K562 (cell line): ENCODE data around the gene SLC17A9. TPM values are rescaled to one million over a fixed set of nuclear protein-coding genes. Genes with fewer than 3 reads are reported as not detected.

Experiments
- ARNT ChIP-seq, 2 experiments: fragments of 450-650 bp; IDR thresholded peaks; 2 replicates each; pipeline ENCODE4 v1.6.1; 2016; ENCODE audit warnings: mild to moderate bottlenecking in 1 of 2
- EP300 ChIP-seq: IDR thresholded peaks from 2 replicates; pipeline ENCODE4 v1.6.1; 2012; ENCODE audit warnings: low read length, improper control_type of control experiment
- EZH2 ChIP-seq: IDR thresholded peaks from 2 replicates; pipeline ENCODE4 v1.6.1; 2012; ENCODE audit warnings: low read depth, mild to moderate bottlenecking, inconsistent platforms, low read length, borderline replicate concordance
- HDAC3 ChIP-seq: fragments of 450-650 bp; IDR thresholded peaks from 2 replicates; pipeline ENCODE4 v1.6.1; 2018; ENCODE audit warnings: borderline replicate concordance, mild to moderate bottlenecking, moderate library complexity; ENCODE audit not compliant: partially characterized antibody
- PHF21A ChIP-seq: fragments of 450-650 bp; IDR thresholded peaks from 2 replicates; pipeline ENCODE4 v1.6.1; 2017; ENCODE audit warnings: low read depth, borderline replicate concordance
- PRPF4 ChIP-seq: fragments of 200-400 bp; formaldehyde crosslinking; IDR thresholded peaks from one replicate; pipeline ENCODE4 v1.6.1; 2017; ENCODE audit warnings: low read length, low read depth, mild to moderate bottlenecking; ENCODE audit not compliant: insufficient read depth, poor library complexity, severe bottlenecking
- SMARCB1 ChIP-seq: IDR thresholded peaks from 2 replicates; pipeline ENCODE4 v1.6.1; 2011; ENCODE audit warnings: improper control_type of control experiment, low read depth; ENCODE audit not compliant: insufficient read length
- TCF3 ChIP-seq: sonication (generic); formaldehyde crosslinking; IDR thresholded peaks from 2 replicates; pipeline ENCODE4 v1.4.0; 2020; ENCODE audit warnings: mild to moderate bottlenecking, missing genetic modification reagents
- ZBTB17 ChIP-seq: fragments of 450-650 bp; formaldehyde crosslinking; IDR thresholded peaks from 2 replicates; pipeline ENCODE4 v1.4.0; 2020; ENCODE audit warnings: mild to moderate bottlenecking
- ZNF217 ChIP-seq: sonication (generic); formaldehyde crosslinking; IDR thresholded peaks from 2 replicates; pipeline ENCODE4 v1.8.0; 2022; ENCODE audit warnings: mild to moderate bottlenecking, missing genetic modification reagents
- ZNF253 ChIP-seq: fragments of 250-450 bp; sonication (Bioruptor Pico); conservative IDR thresholded peaks from 2 replicates; pipeline ENCODE4 v1.6.1; 2021; ENCODE audit warnings: mild to moderate bottlenecking
- polyA plus RNA-seq, 8 experiments: library from polyadenylated mRNA; depleted of rRNA in 4 of 8; stranded (reverse) in 5 of 8; unstranded in 3 of 8; fragments of >200 nt; fragmentation: Nextera tagmentation in 2 of 8; fragmentation: Illumina TruSeq in 1 of 8; extraction: Ambion mirVana in 2 of 8; extraction: Trizol in 1 of 8; gene quantifications; 2 replicates each; pipeline versions ENCODE4 v1.2.1 to v1.2.3, GENCODE V29; 2011 to 2014; ENCODE audit warnings: inconsistent platforms in 1 of 8, missing spikeins in 1 of 8
- total RNA-seq, 7 experiments: library from RNA; depleted of rRNA in 6 of 7; stranded (reverse); fragments of >200 nt in 6 of 7; fragmentation: Illumina TruSeq in 2 of 7; extraction: Trizol in 2 of 7; gene quantifications; 2 replicates each; pipeline versions ENCODE4 v1.2.1 to v1.2.3, GENCODE V29; 2011 to 2021; ENCODE audit warnings: low replicate concordance in 1 of 7
- TF ChIP-seq, protein P1 (sequence below): IDR thresholded peaks from 2 replicates; pipeline ENCODE4 v1.6.1; 2011; ENCODE audit warnings: borderline replicate concordance, low read depth, mild to moderate bottlenecking, moderate library complexity, low read length; ENCODE audit not compliant: insufficient read depth, poor library complexity, severe bottlenecking
- TF ChIP-seq, protein P2 (sequence below): fragments of 250-450 bp; sonication (Bioruptor Pico); IDR thresholded peaks from 2 replicates; pipeline ENCODE4 v1.8.0; 2021; ENCODE audit warnings: moderate library complexity, mild to moderate bottlenecking, inconsistent platforms
- TF ChIP-seq, protein P3 (sequence below): fragments of 450-650 bp; formaldehyde crosslinking; conservative IDR thresholded peaks from 2 replicates; pipeline ENCODE4 v1.4.0; 2022; ENCODE audit warnings: mild to moderate bottlenecking, missing genetic modification characterization
- TF ChIP-seq, protein P4 (sequence below): sonication (generic); formaldehyde crosslinking; IDR thresholded peaks from 2 replicates; pipeline ENCODE4 v1.8.0; 2022; ENCODE audit warnings: mild to moderate bottlenecking, missing genetic modification reagents, borderline replicate concordance
- TF ChIP-seq, protein P5 (sequence below): fragments of 250-450 bp; sonication (Bioruptor Pico); IDR thresholded peaks from 2 replicates; pipeline ENCODE4 v1.5.0; 2022; ENCODE audit warnings: mild to moderate bottlenecking

SLC17A9 gene
- total and polyA plus RNA-seq, 9 of the 15 experiments (the other 6 are each of a cell fraction or from before 2014, with no cell fraction given), result 0.04 to 0.31 TPM; not detected in 7

DNA sequence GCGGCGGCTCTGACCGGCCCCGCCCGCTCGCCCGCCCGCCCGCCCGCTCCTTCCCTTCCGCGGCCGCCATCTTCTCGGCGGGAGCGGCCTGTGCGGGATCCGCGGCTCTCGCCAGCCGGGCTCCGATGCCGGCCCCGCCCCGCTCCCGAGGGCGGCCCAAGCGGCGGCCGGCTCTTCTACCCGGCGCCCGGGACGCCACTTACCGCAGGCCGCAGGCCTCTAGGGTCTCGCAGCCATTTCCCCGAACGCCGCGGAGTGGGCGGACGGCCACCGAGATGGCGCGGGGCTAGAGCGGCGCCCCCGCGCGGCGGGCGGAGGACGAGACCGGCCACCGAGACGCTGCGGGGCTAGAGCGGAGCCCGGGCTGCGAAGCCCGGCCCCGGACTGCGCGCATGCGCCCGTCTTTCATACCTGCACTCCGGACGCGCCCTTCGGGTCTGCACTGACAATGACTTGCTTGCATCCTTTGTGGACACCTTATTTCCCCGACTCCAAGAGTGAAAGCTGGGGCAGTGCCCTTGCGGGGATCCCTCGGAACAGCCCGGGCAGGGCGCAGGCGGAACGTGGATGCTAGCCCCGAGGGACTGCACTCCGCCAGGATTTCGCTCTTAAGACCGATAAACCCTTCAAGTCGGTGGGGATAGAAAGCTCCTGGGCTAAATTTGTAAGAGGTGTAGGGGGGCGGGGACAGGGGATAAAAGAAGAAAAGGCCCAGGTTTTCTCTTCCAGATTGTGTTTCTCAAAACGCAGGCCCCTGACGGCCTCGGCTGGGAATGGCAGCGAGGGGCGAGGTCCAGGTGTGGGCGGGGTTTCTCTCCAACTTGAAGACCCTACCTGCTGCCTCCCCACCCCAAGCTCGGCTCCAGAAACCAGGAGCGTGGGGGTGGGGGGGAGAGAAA lies 26.0 kb upstream of the SLC17A9 start, which contains the start of gene DIDO1 (continued):
- TF ChIP-seq ZBTB17, result 0 out of 2 replicates have a peak, but pooled peaks have one; percentile 1
- no peak for TF ChIP-seq TCF3 (CRISPR knock-in tag)
- no peak for TF ChIP-seq ZNF253 (CRISPR knock-in tag)
- no peak for TF ChIP-seq SMARCB1
- TF ChIP-seq PHF21A, result no peak
- TF ChIP-seq, protein P1, sequence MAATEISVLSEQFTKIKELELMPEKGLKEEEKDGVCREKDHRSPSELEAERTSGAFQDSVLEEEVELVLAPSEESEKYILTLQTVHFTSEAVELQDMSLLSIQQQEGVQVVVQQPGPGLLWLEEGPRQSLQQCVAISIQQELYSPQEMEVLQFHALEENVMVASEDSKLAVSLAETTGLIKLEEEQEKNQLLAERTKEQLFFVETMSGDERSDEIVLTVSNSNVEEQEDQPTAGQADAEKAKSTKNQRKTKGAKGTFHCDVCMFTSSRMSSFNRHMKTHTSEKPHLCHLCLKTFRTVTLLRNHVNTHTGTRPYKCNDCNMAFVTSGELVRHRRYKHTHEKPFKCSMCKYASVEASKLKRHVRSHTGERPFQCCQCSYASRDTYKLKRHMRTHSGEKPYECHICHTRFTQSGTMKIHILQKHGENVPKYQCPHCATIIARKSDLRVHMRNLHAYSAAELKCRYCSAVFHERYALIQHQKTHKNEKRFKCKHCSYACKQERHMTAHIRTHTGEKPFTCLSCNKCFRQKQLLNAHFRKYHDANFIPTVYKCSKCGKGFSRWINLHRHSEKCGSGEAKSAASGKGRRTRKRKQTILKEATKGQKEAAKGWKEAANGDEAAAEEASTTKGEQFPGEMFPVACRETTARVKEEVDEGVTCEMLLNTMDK, result peak; percentile 71
- TF ChIP-seq, protein P2, sequence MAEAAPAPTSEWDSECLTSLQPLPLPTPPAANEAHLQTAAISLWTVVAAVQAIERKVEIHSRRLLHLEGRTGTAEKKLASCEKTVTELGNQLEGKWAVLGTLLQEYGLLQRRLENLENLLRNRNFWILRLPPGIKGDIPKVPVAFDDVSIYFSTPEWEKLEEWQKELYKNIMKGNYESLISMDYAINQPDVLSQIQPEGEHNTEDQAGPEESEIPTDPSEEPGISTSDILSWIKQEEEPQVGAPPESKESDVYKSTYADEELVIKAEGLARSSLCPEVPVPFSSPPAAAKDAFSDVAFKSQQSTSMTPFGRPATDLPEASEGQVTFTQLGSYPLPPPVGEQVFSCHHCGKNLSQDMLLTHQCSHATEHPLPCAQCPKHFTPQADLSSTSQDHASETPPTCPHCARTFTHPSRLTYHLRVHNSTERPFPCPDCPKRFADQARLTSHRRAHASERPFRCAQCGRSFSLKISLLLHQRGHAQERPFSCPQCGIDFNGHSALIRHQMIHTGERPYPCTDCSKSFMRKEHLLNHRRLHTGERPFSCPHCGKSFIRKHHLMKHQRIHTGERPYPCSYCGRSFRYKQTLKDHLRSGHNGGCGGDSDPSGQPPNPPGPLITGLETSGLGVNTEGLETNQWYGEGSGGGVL, result no peak
- TF ChIP-seq PRPF4, result no peak
- TF ChIP-seq, protein P3, sequence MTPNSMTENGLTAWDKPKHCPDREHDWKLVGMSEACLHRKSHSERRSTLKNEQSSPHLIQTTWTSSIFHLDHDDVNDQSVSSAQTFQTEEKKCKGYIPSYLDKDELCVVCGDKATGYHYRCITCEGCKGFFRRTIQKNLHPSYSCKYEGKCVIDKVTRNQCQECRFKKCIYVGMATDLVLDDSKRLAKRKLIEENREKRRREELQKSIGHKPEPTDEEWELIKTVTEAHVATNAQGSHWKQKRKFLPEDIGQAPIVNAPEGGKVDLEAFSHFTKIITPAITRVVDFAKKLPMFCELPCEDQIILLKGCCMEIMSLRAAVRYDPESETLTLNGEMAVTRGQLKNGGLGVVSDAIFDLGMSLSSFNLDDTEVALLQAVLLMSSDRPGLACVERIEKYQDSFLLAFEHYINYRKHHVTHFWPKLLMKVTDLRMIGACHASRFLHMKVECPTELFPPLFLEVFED, result no peak
- no peak for TF ChIP-seq ARNT (IDR thresholded peaks at IDR 0.05)
- TF ChIP-seq HDAC3, result no peak
- no peak for TF ChIP-seq ZNF217 (CRISPR knock-in tag)
- TF ChIP-seq, protein P4, sequence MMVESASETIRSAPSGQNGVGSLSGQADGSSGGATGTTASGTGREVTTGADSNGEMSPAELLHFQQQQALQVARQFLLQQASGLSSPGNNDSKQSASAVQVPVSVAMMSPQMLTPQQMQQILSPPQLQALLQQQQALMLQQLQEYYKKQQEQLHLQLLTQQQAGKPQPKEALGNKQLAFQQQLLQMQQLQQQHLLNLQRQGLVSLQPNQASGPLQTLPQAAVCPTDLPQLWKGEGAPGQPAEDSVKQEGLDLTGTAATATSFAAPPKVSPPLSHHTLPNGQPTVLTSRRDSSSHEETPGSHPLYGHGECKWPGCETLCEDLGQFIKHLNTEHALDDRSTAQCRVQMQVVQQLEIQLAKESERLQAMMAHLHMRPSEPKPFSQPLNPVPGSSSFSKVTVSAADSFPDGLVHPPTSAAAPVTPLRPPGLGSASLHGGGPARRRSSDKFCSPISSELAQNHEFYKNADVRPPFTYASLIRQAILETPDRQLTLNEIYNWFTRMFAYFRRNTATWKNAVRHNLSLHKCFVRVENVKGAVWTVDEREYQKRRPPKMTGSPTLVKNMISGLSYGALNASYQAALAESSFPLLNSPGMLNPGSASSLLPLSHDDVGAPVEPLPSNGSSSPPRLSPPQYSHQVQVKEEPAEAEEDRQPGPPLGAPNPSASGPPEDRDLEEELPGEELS (CRISPR knock-in tag), result no peak
- no peak for TF ChIP-seq EZH2
- TF ChIP-seq, protein P5, sequence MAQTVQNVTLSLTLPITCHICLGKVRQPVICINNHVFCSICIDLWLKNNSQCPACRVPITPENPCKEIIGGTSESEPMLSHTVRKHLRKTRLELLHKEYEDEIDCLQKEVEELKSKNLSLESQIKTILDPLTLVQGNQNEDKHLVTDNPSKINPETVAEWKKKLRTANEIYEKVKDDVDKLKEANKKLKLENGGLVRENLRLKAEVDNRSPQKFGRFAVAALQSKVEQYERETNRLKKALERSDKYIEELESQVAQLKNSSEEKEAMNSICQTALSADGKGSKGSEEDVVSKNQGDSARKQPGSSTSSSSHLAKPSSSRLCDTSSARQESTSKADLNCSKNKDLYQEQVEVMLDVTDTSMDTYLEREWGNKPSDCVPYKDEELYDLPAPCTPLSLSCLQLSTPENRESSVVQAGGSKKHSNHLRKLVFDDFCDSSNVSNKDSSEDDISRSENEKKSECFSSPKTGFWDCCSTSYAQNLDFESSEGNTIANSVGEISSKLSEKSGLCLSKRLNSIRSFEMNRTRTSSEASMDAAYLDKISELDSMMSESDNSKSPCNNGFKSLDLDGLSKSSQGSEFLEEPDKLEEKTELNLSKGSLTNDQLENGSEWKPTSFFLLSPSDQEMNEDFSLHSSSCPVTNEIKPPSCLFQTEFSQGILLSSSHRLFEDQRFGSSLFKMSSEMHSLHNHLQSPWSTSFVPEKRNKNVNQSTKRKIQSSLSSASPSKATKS (CRISPR knock-in tag), result no peak
- no peak for TF ChIP-seq EP300
